Hepatocyte (in vitro differentiated cells): ENCODE data around the gene ZBTB20.

Experiments used
- CTCF ChIP-seq: fragments of 200-600 bp; sonication (generic); IDR thresholded peaks from 2 replicates; pipeline ENCODE4 v1.5.1; 2016; ENCODE audit warnings: antibody characterized with exemption, mild to moderate bottlenecking; ENCODE audit not compliant: poor library complexity
- EZH2 ChIP-seq: fragments of 200-600 bp; sonication (generic); IDR thresholded peaks from 2 replicates; pipeline ENCODE4 v1.6.1; 2016; ENCODE audit warnings: antibody characterized with exemption, mild to moderate bottlenecking, borderline replicate concordance
- EZH2phosphoT487 ChIP-seq: fragments of 200-600 bp; sonication (generic); IDR thresholded peaks from one replicate; pipeline ENCODE4 v1.6.1; 2018; ENCODE audit warnings: antibody characterized with exemption, mild to moderate bottlenecking, low read depth, moderate library complexity; ENCODE audit not compliant: unreplicated experiment, severe bottlenecking

- TF ChIP-seq CTCF (no peak), EZH2 (no peak), EZH2phosphoT487 (no peak)
These were observed 640.3 kb downstream of the ZBTB20 start for GRCh38 chr3:114506591-114507300.
